B cell (primary cell): ENCODE measurements around the gene ERCC1.

ENCODE experiments used
- EZH2 ChIP-seq: IDR thresholded peaks from 2 replicates; pipeline ENCODE4 v1.6.1; 2012; ENCODE audit warnings: borderline replicate concordance, low read depth, mild to moderate bottlenecking, moderate library complexity, low read length; ENCODE audit not compliant: insufficient read depth, poor library complexity, severe bottlenecking
- TF ChIP-seq, protein P1 (sequence below): fragments of 200-600 bp; IDR thresholded peaks from one replicate; pipeline ENCODE4 v1.8.0; 2022; ENCODE audit warnings: antibody characterized with exemption, mild to moderate bottlenecking

DNA sequence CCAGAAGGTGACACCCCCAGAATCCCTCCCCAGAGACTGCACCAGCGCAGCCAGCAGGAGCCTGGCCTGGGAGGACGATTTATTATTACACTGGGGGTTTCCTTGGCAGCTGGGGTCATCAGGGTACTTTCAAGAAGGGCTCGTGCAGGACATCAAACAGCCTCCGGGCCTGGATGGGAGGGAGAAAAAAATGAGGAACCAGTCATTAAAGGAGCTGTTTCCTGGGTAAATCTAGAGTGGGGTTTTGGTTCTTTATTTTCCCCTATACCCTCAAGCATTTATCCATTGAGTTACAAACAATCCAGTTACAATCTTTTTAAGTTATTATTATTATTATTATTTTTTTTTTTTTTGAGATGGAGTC, 14.2 kb downstream of the ERCC1 start:
- TF ChIP-seq, protein P1, sequence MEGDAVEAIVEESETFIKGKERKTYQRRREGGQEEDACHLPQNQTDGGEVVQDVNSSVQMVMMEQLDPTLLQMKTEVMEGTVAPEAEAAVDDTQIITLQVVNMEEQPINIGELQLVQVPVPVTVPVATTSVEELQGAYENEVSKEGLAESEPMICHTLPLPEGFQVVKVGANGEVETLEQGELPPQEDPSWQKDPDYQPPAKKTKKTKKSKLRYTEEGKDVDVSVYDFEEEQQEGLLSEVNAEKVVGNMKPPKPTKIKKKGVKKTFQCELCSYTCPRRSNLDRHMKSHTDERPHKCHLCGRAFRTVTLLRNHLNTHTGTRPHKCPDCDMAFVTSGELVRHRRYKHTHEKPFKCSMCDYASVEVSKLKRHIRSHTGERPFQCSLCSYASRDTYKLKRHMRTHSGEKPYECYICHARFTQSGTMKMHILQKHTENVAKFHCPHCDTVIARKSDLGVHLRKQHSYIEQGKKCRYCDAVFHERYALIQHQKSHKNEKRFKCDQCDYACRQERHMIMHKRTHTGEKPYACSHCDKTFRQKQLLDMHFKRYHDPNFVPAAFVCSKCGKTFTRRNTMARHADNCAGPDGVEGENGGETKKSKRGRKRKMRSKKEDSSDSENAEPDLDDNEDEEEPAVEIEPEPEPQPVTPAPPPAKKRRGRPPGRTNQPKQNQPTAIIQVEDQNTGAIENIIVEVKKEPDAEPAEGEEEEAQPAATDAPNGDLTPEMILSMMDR: no peak
- no peak for TF ChIP-seq EZH2
